Amniotic epithelial cell (primary cell): Measurements from ENCODE around the gene ERF.
A peak's percentile ranks its signal among the peaks of the same experiment; 100 is the strongest.

ENCODE experiments used
- DNase-seq: peaks from one replicate; pipeline ENCODE4 v3.0.0-alpha.2; 2010; ENCODE audit warnings: low read depth

The ERF gene

DNA sequence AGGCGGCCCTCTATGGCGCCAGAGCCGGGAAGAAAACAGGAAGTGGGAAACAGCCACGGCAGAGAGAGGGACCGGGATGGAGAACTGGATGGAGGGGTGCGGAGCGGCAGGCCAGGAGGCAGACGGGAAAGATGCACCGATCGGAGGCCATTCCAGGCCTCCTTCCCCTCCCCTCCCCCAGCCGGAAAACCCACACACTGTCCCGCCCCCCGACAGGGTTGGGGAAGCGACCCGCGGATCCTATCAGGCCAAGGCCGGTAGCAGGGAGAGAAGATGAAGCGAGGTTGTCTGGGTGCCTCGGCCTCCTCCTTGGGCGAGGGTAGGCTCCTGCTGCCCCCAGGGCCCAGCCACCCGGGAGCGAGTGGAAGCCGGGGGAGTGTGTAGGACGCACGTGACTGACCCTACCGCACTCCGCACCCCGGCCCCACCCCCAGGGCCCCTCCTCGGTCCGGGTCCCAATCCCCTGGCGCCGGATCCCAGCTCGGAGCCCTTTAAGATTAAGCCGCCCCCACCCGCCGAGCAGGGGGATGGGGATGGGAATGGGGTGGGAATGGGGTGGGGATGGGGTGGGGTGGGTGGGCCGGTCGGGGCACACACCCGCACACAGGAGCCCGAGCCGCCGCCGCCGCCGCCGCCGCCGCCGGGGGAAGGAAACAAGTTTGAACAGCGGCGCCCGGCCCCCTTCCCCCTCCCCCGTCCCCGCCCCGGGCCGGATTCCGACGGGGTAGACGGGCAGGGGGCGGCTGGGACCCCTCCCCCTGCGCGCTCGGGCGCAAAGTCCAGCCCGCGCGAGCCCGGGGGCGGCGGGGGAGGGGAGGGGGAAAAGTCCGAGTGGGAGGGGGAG lies 1.5 kb downstream of the ERF start:
- peak; percentile 44 for DNase-seq

DNA sequence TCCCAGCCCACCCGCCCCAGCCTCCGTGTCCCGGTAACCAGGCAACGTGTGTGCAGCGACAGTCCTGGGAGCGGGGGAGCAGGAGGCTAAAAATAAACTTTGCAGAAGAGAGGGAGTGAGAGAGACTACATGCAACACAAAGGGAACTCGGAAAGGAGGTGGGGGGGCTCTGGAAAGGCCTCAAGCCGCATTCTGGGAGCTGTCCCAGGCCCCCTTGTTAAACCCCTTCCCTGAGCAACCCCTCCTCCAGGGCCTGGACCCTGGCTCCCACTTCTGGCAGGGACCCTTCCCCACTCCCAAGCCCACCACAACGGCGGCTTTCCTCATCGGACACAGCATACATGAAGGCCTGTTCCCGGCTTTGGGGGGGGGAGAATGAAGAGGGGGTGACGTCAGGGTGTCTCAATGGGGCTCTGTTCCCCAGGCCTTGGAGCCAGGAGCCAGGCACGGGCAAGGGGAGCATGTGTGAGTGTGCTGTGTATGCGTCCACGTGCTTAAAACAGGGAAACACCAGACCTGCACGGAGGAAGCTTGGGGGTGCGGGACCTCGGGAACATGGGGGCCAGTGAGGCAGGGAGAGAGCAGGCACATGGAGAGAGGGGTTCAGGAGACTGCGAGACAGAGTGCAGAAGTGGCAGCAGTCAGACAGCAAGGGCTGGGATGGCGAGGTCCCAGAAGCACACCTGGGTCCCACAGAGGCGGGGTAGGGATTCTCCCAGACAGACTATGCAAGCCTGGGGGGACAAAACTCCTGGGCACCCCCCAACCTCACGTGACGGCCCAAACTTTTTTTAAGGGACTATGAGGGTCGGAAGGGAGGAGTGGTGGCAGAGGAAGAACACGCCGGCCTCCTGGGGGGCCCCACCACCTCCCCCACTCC lies 2.3 kb downstream of the ERF start:
- peak; percentile 65 for DNase-seq

DNA sequence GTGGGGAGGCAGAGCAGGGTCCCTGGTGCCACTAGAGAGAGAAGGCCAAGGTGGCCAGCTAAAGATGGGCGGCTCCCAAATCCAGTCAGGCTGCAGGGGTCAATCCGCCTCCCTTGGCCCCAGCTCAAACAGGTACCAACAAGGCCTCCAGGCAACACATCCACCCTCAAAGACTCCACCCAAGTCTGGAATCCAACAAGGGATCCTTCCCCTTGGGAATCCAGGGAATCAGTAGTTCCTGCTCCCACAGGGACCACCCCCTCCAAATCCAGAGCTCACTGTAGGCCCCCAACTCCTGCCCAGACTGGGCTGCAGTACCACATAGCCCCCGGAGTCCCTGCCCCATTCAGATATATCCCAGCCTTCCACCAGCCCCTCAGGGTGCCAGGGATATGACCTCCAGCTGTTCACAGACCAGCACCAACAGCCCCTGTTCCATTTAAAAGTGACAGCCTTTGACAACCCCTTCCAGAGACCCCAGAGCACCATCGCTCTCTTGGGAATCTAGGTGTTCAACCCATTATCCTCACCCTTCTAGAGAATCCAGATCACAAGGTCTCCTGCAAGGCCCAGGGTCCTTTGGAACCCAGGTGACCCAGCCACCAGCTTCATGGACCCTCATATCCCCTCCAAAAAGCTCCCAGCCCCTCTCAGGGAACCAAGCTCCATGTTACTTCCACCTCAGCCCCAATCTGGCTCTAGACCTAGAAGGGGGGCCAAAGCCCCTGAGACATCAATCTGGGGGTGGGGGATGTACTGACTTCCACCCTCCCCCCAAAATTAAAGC lies 3.2 kb downstream of the ERF start:
- no peak for DNase-seq

DNA sequence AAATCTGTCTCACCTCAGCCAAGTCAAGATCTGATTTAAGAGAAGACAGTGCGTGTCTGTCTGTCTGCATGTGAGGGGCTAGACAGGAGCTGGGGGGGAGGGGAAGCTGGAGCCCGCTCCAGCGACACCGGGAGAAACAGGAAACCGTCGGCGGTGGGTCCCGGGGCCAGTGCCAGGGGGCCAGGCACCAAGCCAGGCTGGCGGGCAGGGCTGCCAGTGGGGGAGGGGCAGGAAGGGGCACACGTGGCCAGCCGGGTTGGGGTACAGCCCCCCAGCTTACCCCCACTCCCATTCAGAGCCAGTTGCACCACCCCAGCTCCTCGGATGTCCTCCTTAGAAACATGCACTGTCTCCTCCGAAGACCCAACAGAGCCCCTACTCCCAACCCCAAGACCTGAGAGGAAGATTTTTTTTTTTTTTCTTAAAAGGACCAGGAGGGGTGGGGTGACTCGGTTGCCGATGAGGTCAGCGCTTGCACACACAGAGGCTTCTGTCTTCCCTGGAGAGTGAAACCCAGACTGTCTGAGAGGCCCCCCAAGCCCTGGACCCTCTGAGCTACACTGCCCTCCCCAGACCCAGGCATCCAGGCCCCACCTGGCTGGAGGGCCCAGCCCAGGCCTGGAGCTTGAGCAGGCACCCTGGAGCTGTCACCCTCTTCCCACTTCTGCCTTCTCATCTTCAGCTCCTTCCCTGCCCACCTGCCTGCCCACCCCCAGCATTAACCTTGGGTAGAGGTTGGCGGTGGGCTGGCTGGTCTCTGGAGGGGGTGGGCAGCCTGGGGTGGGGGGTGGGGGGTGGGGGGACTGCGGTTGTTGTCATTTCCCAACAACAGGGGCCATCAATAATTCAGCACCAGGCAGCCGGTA lies 4.0 kb downstream of the ERF start:
- DNase-seq, result peak; percentile 43

DNA sequence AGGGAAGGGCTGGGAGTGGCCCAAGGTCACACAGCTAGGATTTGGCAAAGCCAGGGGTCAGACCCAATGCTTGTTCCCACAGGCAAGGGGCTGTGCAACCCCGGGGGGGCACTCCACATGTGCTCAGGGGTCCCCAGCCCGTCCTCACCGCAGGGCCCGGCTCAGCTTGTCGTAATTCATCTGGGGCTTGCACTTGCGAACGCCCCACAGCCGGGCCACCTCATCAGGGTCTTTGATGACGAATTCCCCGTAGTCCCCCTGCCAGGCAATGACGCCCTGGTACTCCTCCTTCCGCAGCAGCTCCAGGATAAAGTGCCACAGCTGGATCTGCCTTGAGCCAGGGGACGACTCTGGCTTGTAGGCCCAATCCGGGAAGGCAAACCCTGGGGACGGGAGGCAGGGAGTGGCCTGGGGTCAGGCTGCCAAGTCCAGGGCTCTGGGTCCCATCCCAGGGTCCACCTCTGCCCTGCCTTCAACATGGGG lies 4.7 kb downstream of the ERF start:
- no peak for DNase-seq

DNA sequence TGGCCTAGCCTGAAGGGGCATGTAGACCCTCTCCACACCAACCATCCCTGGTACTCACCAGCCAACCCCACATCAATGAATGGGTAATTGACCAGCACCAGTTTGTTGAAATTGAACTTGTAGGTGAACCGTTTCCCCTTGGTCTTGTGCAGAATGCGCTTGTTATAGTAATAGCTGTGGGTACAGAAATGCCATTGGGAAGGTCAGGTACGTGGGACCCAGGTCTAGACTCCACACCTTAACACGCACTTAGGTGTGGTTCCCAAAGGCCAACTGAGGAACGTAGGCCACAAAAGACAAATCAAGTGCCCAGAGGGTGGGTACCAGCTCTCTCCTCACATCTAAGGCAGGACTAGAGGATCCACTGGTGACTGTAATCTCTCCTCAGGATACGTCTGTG lies 5.2 kb downstream of the ERF start:
- no peak for DNase-seq

DNA sequence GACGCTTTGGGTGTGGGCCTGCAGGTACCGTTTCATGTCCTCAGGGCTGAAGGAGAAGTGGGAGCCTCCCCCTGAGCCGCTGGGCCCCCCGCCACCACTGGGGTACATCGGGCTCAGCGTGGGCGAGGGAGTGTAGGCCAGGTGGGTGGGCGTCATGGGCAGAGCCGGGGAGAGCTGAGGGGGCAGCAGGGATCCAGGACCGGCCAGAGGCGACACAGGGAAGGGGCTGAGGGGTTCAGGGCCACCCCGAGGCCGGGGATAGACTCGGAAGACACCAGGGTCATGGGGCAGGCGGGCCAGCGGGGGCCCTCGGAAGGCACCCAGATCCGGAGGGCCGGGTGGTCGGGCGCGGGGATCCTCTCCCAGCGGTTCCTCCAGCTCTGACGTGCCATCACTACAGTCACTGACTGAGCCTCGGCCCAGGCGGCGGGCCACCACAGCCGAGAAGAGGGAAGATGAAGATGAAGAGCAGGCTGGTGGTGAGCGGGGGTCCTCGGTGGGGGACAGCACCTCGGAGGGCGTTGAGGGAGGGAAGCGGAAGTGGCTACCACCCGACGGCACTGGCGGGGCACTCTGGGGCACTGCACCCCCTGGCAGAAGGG lies 5.7 kb downstream of the ERF start:
- DNase-seq, result no peak

DNA sequence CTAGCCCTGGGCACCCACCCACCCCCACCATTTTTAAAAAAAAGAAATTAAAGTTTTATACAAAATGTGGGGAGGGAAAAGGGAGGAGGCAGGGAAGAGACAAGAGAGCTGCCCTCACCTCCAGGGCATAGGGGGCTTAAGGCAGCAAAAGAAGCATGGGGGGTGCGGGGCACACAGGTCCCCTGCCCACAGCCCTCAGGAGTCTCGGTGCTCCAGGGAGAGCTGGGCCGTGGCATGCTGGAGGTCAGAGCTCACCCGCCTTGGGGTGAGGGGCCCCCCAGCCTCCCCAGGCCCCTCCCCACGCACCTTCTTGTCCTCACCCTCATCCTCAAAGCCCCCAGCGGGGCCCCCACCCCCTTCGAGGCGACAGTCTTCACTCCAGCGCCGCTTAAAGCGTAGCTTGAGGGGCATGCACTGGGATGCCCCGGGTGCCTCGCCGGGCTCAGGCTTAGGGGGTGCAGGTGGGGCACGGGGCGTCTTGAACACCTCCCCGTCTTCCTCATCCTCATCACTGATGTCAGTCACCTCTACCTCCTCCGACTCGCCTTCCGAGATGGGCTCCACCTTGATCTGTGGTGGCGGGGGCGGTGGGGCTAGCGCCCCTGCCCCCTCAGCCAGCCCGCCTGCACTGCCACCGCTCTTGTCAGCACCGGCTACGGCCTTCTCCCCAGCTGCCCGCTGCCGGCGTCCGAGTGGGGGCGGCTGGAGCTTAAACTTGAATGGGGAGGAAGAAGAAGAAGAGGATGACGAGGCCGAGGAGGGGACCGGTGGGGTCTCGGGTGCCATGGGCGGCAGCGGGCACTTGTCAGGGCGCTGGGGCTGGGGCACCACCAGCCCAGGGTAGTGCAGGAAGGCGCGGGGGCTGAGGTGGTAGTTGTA lies 6.4 kb downstream of the ERF start:
- DNase-seq, result no peak

DNA sequence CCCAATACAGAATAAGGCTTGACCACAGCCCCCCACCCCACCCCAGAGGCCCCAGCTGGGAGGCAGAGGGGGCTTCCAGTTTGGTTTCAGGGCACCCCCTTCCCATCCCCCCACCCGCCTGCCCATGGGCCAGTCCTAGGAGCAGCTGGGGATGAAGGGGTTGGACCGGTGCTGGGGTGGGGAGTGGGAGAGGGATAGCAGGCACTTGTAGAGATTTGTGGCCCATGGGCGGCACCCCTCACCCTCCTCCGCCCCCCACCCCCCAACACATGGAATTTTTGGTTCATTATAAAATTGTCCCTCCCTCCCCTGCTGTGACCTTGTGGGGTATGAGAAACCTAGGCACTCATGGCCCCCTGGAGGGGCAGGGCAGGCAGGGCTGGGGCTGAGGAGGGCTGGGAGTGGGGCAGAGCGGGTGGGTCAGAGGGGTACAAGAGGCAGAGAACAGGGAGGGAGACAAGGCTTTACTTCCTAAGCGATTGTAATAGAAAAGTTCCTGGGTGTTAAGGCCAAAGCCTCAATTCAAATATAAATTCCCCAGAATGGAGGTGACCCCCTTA lies 7.2 kb downstream of the ERF start:
- DNase-seq, result no peak

DNA sequence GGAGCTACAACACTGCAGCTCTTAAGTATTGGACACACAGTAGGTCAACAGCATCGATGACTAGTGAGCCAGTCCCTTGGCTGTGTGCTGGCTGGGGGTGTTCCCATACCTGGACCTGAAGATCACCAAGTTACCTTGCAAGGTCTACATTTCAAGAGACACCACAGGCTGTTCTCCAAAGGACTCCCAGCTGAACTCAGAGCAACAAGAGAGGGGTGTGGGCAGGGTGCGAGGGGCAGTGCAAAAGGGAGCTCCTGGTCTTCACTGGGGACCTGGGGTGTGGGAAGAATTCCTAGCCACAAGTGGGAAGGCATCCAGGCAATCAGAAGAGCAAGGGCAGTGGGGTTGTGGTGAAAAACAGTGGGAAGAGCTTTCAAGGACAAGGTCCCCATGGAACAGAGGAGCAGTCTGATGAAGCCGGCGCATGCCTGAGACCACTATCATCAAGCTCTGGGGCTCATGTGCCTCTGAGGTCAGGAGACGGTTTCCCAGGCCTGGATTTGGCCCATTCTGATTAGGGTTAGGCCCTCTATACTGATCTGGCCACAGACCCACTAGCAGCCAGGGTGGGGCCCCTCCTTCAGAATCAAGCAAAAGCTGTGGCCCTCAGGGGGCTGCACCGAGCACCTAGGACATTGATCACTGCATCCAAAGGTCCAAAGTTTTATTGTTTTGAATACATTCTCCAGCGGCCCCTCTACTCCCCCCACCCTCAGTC lies 7.8 kb downstream of the ERF start:
- DNase-seq, result peak; percentile 74

DNA sequence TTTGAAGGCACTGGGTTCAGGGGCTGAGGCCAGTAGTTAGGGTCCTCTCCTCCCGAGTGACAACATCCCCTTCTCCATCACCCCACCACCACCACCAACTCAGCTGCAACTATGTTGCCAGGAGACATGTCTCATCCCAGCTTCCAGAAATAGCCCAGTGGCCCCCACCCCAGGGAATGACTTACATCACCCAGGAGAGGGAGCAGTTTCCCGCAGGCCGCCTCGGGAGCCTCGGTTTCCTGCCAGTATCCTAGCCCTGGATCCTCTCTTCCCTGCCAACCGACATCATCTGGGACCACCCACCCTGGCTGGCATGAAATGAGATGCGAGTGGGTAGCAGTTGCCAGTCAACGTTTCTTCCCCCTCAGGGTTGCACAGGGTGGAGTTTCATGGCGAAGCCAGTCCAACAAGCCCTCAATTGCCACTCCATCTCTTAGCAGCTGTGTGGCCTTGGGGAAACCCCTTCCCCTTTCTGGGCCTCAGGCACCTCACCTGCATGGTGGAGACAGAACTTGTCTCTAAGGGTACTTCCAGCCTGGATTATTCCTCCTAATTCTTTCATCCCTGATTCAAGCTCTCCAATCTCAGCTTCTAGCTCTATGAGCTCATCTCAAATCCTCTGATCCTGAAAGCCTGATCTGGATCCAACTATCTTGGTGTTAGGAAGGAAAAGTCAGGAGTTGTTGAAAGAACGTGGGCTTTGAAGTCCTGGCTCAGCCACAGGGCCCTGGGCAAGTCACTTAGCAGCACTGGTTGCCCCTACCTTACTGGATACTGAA lies 8.6 kb downstream of the ERF start:
- DNase-seq, result peak; percentile 80

DNA sequence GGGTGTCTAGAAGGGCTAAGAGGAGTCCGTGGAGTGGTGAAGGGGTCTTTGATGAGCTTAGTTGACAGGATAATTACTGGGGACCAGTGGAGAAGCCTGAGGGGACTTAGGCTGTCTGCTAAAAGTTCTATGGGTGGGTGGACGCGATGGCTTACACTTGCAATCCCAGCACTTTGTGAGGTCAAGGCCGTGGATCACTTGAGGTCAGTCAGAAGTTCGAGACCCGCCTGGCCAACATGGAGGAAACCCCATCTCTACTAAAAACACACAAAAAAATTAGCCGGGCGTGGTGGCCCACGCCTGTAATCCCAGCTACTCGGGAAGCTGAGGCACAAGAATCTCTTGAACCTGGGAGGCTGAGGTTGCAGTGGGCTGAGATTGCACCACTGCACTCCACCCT lies 9.7 kb downstream of the ERF start:
- DNase-seq, result no peak

DNA sequence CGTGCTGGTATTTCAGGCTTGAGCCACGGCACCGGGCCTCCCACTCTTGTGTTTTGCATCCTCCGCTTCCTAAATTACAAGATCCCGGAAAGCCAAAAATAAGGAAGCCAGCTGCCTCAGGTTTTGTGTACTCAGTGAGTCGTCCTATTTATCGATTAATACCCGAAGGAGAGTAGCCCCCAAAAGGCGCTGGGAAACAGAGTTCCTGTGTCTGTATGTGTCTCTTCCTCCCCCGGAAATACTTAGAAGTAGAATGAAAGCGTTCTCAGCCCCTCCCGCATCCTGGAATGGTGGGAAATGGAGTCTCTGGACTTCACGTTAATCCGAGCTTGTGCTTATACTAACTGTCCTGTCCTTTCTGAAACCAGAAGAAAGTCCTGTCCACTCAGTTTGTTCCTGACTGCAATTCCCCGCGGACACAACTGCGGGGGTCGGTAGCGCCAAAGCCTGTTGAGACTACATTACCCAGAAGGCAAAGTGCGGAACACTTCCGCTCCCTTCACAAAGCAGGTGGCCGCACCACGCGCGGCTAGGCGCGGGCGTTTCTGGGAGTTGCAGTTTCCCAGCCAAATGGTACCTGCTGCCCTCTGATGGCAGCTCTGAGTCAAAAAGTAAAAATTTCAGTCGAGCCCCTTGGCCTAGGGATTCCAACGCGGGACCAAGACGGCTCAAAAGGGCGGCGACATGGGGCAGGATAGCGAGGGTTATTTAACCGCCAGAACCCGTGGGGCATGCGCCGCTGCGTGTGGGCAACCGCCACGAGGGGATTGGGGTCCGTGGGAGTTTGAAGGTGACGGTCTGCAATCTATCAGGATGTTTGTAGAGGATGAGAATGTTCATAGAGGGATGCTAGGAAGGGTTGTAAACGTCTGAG lies 10.3 kb downstream of the ERF start:
- peak; percentile 91 for DNase-seq

DNA sequence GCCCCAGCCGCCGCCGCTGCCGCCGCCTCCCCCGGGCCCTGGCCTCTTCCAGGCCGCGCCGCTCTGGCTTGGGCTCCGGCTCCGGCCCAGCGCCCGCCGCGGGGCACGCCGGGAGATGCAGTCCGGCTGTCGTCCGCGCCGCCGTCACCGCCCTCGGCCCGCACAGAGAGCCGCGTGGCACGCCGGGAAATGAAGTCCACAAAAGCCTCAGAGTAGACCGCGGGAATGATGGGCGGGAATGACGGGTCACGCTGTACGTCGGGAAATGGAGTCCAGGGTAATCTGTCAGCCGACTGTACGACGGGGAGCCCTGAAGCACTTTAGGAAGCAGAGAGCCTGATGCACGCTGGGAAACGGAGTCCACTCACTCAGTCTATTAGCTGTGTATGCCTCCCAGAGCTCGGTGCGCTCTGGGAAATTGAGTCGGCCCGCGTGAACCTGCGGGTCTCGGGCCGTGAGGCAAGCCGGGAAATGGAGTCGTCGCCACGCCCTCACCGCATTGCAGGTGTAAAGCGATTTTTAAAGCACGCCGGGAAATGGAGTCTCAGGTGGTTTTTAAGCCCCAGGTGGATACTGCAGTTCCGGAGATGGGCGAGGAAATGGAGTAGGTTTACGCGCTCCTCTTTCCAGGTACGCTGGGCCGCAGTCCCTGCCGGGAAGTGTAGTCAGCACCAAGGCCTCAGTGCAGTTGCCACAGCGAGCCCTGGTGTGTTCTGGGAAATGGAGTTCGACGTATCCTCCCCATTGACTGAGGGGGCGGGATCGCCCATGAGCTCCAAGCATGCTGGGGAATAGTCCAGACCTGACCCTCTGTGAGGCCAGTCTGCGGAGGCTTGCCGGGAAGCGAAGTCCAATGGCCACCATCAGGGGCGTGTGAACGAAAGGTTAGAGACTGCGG lies 12.2 kb downstream of the ERF start, which contains the start of gene GSK3A:
TSS of gene GSK3A (minus strand) at position 91 of the 898 bp plus-strand sequence. CDS start 137 bp downstream, outside the sequence.
- DNase-seq, result peak; percentile 100

DNA sequence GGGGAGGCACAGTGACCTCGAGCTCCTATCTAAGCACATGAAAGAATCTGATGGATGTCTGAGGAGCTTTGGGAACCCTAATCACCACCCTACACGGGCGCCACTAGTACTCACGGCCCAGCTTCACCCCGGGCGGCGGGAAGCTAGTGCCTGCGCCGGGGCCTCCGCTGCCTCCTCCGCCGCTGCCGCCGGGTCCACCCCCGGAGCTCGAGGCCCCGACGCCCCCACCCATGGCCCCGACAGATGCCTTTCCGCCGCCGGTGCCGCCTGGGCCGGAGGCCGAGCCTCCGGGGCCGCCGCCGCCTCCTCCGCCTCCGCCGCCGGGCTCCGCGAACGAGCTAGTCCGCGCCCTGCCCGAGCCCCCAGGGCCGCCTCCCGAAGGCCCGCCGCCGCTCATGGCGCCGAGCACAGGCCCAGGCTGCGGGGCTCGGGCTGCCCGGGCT lies 12.8 kb downstream of the ERF start:
- peak; percentile 13 for DNase-seq

DNA sequence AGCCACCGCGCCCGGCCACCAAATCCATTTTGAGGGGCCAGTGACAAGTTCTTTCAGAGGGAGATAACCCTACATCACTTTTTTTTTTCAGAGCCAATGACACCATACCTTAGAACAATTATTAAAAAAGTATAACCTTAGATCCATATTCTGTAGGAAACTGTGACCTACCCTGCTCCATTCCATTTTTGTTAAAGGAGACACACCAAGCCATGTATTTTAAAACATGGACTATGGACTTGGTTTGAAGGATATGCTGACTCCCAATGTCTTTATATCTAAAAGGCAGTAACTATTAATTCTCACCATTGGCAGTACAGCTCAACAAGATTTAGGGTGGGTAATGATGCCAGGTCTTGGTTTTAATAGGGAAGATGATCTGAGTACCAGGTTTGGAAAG lies 13.6 kb downstream of the ERF start:
- DNase-seq, result no peak
